GM12874 (cell line): Measurements from ENCODE around the gene ITGA8.

Experiments used
- TF ChIP-seq, protein P1 (sequence below): IDR thresholded peaks from 2 replicates; pipeline ENCODE4 v1.5.1; 2011; ENCODE audit warnings: low read depth, mild to moderate bottlenecking, control low read depth, low read length, moderate library complexity; ENCODE audit not compliant: insufficient read depth

Gene ITGA8

GRCh38 chr10:15751046-15751445 lies 31.3 kb upstream of the ITGA8 start:
- TF ChIP-seq, protein P1, sequence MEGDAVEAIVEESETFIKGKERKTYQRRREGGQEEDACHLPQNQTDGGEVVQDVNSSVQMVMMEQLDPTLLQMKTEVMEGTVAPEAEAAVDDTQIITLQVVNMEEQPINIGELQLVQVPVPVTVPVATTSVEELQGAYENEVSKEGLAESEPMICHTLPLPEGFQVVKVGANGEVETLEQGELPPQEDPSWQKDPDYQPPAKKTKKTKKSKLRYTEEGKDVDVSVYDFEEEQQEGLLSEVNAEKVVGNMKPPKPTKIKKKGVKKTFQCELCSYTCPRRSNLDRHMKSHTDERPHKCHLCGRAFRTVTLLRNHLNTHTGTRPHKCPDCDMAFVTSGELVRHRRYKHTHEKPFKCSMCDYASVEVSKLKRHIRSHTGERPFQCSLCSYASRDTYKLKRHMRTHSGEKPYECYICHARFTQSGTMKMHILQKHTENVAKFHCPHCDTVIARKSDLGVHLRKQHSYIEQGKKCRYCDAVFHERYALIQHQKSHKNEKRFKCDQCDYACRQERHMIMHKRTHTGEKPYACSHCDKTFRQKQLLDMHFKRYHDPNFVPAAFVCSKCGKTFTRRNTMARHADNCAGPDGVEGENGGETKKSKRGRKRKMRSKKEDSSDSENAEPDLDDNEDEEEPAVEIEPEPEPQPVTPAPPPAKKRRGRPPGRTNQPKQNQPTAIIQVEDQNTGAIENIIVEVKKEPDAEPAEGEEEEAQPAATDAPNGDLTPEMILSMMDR: no peak

DNA sequence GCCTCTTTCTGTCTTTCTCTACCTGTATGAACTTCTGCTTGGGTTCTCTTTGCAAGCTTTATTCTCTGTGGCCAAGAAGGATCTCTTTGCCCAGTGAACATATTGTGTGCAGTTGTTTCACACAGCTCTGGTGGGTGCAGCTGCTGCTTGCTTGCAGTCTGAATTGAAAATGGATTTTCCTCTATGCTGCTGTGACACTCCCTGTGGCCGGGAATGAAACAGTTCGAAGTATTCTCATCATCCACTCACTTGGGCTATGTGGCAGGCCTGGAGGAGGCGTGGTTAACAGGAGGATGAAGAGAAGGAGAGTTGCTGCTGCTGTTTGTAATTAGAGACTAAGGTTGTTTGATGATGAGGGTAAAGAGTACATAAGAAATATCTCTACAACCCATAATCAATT lies 28.4 kb upstream of the ITGA8 start:
- TF ChIP-seq, protein P1: no peak

DNA sequence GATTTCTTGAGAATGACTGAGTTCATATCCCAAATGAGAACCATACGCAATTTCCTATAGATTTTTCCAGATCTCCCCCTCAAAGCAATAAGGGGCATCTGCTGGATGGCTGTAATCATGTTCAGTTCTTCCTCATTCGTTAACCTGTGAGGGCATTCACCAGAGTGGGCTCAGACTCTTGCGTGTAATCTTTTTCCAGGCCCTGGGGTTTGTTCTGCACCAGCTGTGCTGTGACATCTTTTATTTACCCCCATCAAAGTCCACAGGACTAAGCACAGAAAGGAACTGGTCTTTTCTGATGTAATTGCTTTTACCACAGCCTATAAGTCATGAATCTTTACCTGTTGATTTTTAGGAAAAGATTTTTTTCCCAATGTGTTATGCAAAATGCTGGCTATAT lies 27.9 kb upstream of the ITGA8 start:
- TF ChIP-seq, protein P1: no peak

DNA sequence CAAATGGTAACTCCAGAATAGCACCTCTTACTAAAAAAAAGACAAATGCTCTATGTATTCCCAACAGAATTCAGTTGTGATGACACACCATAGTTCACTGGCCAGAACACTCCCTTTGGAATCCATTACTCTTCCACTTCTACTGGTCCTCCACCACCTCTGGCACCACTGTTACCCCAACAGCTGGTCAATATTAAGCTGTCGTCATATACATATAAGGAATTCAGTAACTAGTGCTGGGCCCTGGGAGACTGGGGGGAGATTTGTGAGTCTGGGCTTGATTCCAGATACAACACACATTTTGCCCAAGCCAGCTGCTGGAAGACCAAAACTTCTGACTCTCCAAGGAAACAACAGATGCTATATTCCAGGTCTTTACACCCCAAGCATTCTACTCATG lies 26.0 kb upstream of the ITGA8 start:
- TF ChIP-seq, protein P1: no peak

DNA sequence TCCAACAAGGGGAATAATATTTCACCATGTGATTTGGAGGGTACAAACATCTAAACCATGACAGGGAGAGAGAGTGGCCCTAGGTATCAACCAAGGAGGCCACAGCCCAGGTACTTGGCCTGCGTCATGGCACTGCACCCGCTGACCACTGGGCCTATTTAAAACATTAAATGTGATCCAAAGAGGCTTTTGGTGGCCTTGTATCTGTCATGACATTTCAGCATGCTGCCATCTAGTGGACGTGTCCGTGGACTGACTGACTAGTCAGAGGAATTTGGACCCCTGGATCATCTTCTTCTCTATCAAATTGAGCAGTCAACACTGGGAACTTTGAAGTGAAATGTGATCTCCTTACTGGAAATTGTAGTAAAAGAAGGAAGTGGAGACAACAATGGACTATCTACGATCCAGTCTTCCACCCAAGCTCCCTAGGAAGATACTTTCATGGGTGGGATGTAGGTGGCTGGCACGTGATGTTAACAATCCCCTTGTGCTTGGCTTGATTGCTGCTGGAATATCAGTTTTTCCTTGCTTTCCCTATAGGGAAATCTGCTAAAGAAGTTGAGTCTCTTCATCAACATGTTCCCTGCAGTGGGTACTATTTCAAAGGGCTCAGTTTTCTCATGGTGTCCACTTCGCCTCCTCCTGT lies 24.6 kb upstream of the ITGA8 start:
- TF ChIP-seq, protein P1: peak; percentile 65

GRCh38 chr10:15743443-15743842 lies 23.7 kb upstream of the ITGA8 start:
- TF ChIP-seq, protein P1: no peak

GRCh38 chr10:15742836-15743235 lies 23.1 kb upstream of the ITGA8 start:
- TF ChIP-seq, protein P1: no peak

DNA sequence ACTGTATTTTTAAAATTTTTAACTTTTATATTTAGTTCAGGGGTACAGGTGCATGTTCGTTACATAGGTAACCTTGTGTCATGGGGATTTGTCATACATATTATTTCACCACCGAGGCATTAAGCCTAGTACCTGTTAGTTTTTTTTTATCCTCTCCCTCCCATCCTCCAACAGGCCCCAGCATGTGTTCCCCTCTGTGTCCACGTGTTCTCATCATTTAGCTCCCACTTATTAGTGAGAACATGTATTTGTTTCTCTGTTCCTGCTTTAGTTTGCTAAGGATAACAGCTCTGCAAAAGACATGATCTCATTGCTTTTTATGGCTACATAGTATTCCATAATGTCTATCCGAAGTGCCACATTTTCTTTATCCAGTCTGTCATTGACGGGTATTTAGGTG lies 22.4 kb upstream of the ITGA8 start:
- TF ChIP-seq, protein P1: no peak
